GM21825 (cell line): Measurements from ENCODE around the gene GAS6.

Source experiments
- ATAC-seq: cut with Tn5 transposase; IDR thresholded peaks from one replicate; pipeline ENCODE4 v1.9.1; 2021; ENCODE audit warnings: mild to moderate bottlenecking, moderate library complexity; ENCODE audit not compliant: unreplicated experiment

Gene GAS6

GRCh38 chr13:113854238-113855011 lies 9.5 kb downstream of the GAS6 start:
- no peak for ATAC-seq

DNA sequence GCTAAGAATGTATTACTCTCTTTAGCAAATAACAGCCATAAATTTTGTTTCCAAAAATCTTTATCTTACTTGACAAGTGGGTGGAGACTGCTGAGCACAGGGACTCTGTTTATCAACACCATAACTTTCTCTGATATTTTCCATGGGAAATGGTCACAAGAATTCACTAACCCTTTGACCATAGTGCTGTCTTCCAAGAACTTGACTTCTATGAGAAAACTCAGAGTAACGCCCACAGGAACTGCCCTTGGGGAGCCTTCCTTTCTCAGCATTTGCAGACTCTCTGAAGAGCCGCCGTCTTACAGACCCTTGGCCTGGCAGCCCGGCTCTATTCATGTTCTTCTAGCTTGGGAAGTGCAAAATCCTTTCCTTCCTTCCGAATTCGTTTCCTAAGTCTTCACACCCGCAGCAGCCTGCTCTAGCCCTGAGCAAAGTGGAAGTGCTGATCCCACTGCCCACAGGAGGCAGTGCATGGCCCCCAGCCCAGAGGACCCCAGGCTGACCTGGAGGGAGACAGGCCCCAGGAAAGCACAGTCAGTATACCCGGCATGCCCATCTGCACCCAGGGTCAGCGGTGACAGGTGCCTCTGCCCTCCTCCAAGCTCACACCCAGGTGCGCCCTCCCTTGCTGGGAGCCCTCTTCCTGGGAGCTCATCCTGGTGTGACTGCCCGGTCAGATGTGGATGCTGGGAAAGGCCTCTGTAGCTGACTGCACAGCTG lies 10.2 kb downstream of the GAS6 start:
- no peak for ATAC-seq

DNA sequence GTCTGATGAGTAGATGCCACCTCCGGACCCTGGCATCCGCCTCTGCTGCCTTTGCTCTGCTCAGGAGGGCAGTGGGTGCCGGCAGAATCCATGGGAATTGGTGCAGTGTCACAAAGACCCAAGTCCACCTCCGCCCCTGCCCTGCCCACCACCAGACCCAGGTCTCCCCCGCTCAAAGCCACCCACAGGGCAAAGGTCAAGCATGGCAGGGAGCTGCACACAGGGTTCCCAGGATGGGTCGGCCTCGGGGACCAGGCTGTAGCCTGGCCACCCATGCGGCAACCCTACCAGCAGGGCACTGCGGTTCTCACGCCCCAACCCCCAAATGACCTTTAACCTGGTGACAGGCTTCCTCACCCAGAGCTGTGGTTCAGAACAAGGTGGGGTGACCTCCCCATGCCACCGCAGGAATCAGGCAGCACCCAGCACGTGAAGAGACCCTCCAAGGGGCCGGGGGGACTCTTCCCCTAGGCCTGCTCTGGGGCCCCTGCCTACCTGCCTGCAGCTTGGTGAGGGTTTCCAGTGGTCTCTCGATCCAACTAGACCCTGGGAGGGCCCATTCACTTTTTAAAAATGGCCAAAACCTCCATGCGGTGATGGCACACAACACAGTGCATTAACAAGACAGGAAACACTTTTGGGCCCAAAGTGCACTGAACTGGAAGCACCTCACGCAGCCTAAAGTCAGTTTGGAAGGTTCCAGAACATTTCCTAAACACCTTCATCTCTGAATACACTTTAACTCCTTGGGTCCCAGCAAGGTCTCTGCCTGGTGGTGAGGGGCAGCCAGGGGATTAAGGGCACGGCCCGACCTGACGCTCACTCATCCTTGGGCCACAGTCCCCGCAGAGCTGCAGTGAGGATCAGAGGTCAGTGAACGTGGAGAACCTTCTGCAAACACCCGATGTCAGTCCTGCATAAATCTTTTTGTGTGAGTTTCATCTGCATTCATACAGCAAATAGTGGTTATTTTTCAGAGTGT lies 11.0 kb downstream of the GAS6 start:
- no peak for ATAC-seq

DNA sequence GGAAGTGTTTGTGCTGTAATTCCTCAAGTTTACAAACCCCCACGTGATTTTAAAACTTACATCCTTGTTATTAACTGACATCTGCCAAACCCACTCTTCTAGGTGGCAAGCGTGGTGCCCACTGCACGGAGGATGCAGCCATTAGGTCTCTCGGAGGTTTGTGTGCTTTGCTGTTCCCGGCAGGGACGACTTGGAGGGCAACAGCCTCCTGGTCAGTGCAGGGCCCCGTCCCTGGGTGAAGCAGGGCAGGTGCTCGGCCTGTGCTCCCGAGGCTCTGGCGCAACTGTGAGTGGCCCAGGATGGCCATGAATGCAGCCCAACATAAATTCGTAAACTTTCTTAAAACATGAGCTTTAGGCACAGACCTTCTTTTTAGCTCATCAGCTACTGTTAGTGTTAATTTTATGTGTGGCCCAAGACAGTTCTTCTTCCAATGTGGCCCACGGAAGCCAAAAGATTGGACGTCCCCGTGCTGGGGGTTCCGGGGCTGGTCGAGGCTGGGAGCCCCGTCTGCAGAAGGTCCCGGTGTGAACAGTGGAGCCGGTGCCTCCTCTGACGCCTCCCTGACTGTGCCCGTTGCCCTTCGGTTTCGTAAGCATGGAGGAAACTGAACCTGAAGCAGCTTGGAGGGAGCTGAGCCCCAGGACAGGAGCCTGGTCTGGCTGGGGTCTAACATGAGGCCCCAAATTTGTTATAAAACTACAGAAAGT lies 11.9 kb downstream of the GAS6 start:
- ATAC-seq: no peak

- ATAC-seq: no peak
Measured at GRCh38 chr13:113851480-113851803, 12.4 kb downstream of the GAS6 start.

DNA sequence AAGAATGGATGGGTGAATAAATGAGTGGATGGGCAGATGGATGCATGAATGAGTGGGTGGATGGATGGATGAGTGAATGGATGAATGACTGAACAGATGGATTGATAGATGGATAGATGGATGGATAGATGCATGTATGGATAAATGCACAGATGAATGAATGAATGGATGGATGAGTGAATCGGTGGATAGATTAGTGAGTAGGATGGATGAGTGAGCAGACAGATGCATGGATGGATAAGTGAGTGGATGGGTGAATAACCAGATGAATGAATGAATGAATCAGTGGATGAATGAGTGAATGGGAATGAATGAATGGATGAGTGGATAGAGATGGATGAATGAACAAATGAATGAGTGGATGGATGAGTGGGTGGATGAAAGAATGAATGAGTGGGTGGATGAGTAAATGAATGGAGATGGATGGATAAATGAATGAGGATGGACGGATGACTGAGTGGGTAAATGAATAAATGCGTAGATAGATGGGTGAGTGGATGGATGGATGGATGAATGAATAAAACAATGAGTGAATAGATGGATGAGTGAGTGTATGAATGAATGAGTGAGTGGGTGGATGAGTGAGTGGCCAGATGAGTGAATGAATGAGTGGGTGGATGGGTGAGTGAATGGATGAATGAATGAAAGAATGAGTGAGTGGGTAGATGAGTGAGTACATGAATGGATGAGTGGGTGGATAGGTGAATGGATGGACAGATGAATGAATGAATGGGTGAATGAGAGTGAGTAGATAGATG lies 13.0 kb downstream of the GAS6 start:
- ATAC-seq: no peak

GRCh38 chr13:113849981-113850721 lies 13.7 kb downstream of the GAS6 start:
- no peak for ATAC-seq

- no peak for ATAC-seq
Measured at GRCh38 chr13:113849546-113849945, 14.3 kb downstream of the GAS6 start.

GRCh38 chr13:113848431-113849260 lies 15.2 kb downstream of the GAS6 start:
- ATAC-seq: no peak

DNA sequence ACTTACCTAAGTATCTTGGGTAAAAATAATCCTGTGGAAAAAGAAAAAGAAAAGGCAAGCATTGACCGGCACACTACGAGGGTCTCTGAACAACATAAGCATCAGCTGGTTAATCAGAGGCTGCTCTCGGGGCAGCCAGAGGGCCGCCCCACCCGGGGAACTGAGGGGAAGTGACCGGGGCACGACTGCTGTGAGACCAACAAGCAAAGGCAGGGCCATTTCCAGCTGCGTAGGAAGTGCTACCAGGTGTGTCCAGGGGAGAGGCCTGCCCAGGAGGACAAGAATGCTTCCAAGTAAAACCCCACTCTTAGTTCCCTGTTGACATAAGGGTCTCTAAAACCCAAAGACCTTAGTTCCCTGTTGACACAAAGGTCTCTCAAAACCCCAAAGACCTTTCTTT lies 15.9 kb downstream of the GAS6 start:
- no peak for ATAC-seq

DNA sequence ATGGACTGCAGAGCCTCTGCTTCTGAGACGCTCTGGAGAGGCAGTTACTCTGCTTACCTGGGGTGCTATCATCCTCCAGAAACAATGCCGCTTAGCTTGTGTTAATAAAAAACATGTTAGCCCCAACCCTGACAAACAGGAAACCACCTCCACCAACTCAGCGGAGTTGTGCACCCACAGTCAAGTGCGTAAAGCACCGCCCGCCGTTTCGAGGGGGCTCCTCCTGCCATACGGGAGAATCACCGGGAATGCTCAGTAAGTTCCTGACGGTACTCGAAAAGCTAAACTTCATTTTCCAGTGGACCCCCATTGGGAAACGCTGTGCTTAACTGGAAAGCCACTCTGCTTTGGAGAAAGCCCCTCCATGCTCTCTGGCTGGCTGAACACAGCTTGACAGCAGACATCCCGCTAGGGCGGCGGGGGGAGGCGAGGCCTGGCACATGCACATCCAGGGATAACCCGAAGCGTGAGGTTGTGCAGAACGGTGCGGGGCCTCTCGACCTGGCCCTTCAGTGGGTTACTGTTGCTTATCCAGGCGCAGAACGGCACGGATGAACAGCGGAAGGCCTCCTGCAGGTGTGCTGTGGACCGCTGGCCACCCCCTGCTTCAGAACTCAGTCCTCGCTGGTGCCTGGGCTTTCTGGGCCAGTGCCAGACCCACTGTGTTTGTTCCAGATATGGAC lies 17.1 kb downstream of the GAS6 start:
- ATAC-seq: no peak

DNA sequence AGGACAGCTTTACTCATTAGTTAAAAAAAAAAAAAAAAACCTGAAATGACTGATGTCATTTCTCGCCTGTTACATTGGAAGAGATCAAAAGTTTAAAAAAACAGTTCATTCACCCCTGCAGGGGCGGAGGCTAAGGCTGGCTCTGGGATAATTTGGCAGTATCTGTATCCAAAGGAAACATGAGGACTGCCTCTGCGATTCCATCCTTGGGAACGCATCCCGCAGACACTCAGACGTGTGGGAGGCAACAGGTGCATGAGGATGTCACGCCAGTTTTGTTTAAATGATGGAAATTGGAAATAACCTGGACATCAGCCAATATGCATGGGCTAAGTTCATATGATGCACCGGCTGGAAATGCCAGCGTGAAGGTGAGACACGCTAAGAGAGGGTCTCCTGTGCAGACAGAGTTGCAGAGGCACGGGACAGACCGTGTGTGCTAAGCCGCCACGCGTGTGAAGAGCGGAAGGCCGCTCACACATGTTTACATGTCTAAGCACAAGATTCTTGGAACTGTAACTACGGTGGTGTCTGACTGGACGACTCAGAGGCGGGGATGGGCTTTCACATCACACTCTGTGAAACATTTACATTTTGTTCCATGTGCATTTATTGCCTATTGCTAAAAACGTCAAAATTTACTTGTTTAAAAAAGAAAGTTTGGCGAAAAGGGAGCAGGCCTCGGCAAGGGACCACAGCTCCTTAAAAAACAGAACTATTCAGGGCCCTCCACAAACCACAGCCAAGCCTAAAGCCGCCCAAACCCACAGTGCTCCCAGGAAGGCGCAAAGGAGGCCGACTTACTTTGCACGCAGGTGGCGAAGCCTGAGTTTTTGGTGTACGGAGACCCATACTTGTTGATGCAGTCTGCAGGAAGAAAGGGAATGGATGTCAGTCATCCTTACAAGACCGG lies 17.9 kb downstream of the GAS6 start:
- no peak for ATAC-seq

- ATAC-seq: no peak
Measured at GRCh38 chr13:113845055-113845454, 18.8 kb downstream of the GAS6 start.

- no peak for ATAC-seq
Measured at GRCh38 chr13:113843864-113844556, 19.9 kb downstream of the GAS6 start.

- ATAC-seq: no peak
Measured at GRCh38 chr13:113843063-113843654, 20.7 kb downstream of the GAS6 start.
